ENCODE results near the gene RAB40C.

Gene RAB40C

GRCh38 chr16:649631-650030 lies 59.8 kb downstream of the RAB40C start:
- no peaks in the 10 kb centered on the region for H3K9me3 Mint-ChIP-seq
- H3K4me1 Mint-ChIP-seq: no peaks in the 10 kb centered on the region
- no peak overlapping the region for H3K27ac Mint-ChIP-seq (ENCODE audit: low read depth)
- ATAC-seq (replicated peaks; ENCODE audit: extremely low read depth, poor library complexity, severe bottlenecking): no peak
- H3K4me3 Mint-ChIP-seq: peak overlapping the region; percentile 67
- no peaks in the 10 kb centered on the region for H3K27me3 Mint-ChIP-seq
- DNase-seq (ENCODE audit: low spot score in 2 of 2): no peak
- H3K36me3 Mint-ChIP-seq (ENCODE audit: insufficient read depth): peaks cover 5% of the 10 kb centered on the region

- Mint-ChIP-seq H3K4me1 (no peaks in the 10 kb centered on the region), H3K27ac (ENCODE audit: low read depth) (no peak overlapping the region), H3K36me3 (ENCODE audit: insufficient read depth) (peaks cover 5% of the 10 kb centered on the region), H3K9me3 (no peaks in the 10 kb centered on the region), H3K27me3 (no peaks in the 10 kb centered on the region), H3K4me3 (peak overlapping the region; percentile 48)
- DNase-seq (ENCODE audit: low spot score in 2 of 2) (no peak), ATAC-seq (replicated peaks; ENCODE audit: extremely low read depth, poor library complexity, severe bottlenecking) (no peak)
Observed at GRCh38 chr16:651844-652243, 62.0 kb downstream of the RAB40C start.

GRCh38 chr16:652454-653305 lies 62.8 kb downstream of the RAB40C start:
- Mint-ChIP-seq H3K4me1 (no peaks in the 10 kb centered on the region), H3K27ac (ENCODE audit: low read depth) (no peak overlapping the region), H3K36me3 (ENCODE audit: insufficient read depth) (peaks cover 5% of the 10 kb centered on the region), H3K27me3 (no peaks in the 10 kb centered on the region), H3K4me3 (no peak overlapping the region), H3K9me3 (no peaks in the 10 kb centered on the region)
- ATAC-seq (replicated peaks; ENCODE audit: extremely low read depth, poor library complexity, severe bottlenecking) (no peak), DNase-seq (ENCODE audit: low spot score in 2 of 2) (no peak)

- no peak for ATAC-seq (replicated peaks; ENCODE audit: extremely low read depth, poor library complexity, severe bottlenecking)
- H3K27me3 Mint-ChIP-seq: no peaks in the 10 kb centered on the region
Observed at GRCh38 chr16:654034-654433, 64.2 kb downstream of the RAB40C start.

GRCh38 chr16:657487-657886 lies 67.6 kb downstream of the RAB40C start:
- Mint-ChIP-seq H3K36me3 (ENCODE audit: insufficient read depth) (peaks cover 3% of the 10 kb centered on the region), H3K27ac (ENCODE audit: low read depth) (no peak overlapping the region), H3K4me3 (no peak overlapping the region), H3K9me3 (no peaks in the 10 kb centered on the region), H3K27me3 (no peaks in the 10 kb centered on the region), H3K4me1 (peaks cover 5% of the 10 kb centered on the region)
- ATAC-seq (replicated peaks; ENCODE audit: extremely low read depth, poor library complexity, severe bottlenecking) (no peak), DNase-seq (ENCODE audit: low spot score in 2 of 2) (no peak)

More at GRCh38 chr16:654034-654433, 64.2 kb downstream of the RAB40C start:
- Mint-ChIP-seq H3K36me3 (ENCODE audit: insufficient read depth) (peaks cover 5% of the 10 kb centered on the region), H3K9me3 (no peaks in the 10 kb centered on the region), H3K27ac (ENCODE audit: low read depth) (no peak overlapping the region), H3K4me1 (no peaks in the 10 kb centered on the region), H3K4me3 (no peak overlapping the region)
- no peak for DNase-seq (ENCODE audit: low spot score in 2 of 2)

GRCh38 chr16:658679-659571 lies 69.1 kb downstream of the RAB40C start:
- no peaks in the 10 kb centered on the region for H3K9me3 Mint-ChIP-seq
- no peak overlapping the region for H3K27ac Mint-ChIP-seq (ENCODE audit: low read depth)
- peaks cover 2% of the 10 kb centered on the region for H3K36me3 Mint-ChIP-seq (ENCODE audit: insufficient read depth)
- DNase-seq (ENCODE audit: low spot score in 2 of 2) (no peak), ATAC-seq (replicated peaks; ENCODE audit: extremely low read depth, poor library complexity, severe bottlenecking) (no peak)
- H3K27me3 Mint-ChIP-seq: no peaks in the 10 kb centered on the region
- peaks cover 5% of the 10 kb centered on the region for H3K4me1 Mint-ChIP-seq
- no peak overlapping the region for H3K4me3 Mint-ChIP-seq

- H3K9me3 Mint-ChIP-seq: no peaks in the 10 kb centered on the region
- DNase-seq (ENCODE audit: low spot score in 2 of 2): no peak
- no peak overlapping the region for H3K27ac Mint-ChIP-seq (ENCODE audit: low read depth)
- peaks cover 2% of the 10 kb centered on the region for H3K36me3 Mint-ChIP-seq (ENCODE audit: insufficient read depth)
- no peak for ATAC-seq (replicated peaks; ENCODE audit: extremely low read depth, poor library complexity, severe bottlenecking)
- peaks cover 5% of the 10 kb centered on the region for H3K4me1 Mint-ChIP-seq
- no peaks in the 10 kb centered on the region for H3K27me3 Mint-ChIP-seq
- no peak overlapping the region for H3K4me3 Mint-ChIP-seq
Observed at GRCh38 chr16:659618-660017, 69.8 kb downstream of the RAB40C start.

GRCh38 chr16:660132-660458 lies 70.2 kb downstream of the RAB40C start:
- H3K4me1 Mint-ChIP-seq: peaks cover 5% of the 10 kb centered on the region
- no peaks in the 10 kb centered on the region for H3K9me3 Mint-ChIP-seq
- H3K4me3 Mint-ChIP-seq: no peak overlapping the region
- no peak for ATAC-seq (replicated peaks; ENCODE audit: extremely low read depth, poor library complexity, severe bottlenecking)
- H3K27ac Mint-ChIP-seq (ENCODE audit: low read depth): no peak overlapping the region
- peaks cover 2% of the 10 kb centered on the region for H3K36me3 Mint-ChIP-seq (ENCODE audit: insufficient read depth)
- DNase-seq (ENCODE audit: low spot score in 2 of 2): no peak
- H3K27me3 Mint-ChIP-seq: no peaks in the 10 kb centered on the region

GRCh38 chr16:660459-661183 lies 70.8 kb downstream of the RAB40C start:
- Mint-ChIP-seq H3K4me1 (peaks cover 5% of the 10 kb centered on the region), H3K27me3 (no peaks in the 10 kb centered on the region), H3K27ac (ENCODE audit: low read depth) (no peak overlapping the region), H3K36me3 (ENCODE audit: insufficient read depth) (peaks cover 2% of the 10 kb centered on the region), H3K4me3 (no peak overlapping the region), H3K9me3 (no peaks in the 10 kb centered on the region)
- peak; percentile 69 for ATAC-seq (replicated peaks; ENCODE audit: extremely low read depth, poor library complexity, severe bottlenecking)
- no peak for DNase-seq (ENCODE audit: low spot score in 2 of 2)

GRCh38 chr16:661184-661821 lies 71.4 kb downstream of the RAB40C start:
- no peaks in the 10 kb centered on the region for H3K27me3 Mint-ChIP-seq
- H3K27ac Mint-ChIP-seq (ENCODE audit: low read depth): no peak overlapping the region
- H3K9me3 Mint-ChIP-seq: no peaks in the 10 kb centered on the region
- ATAC-seq (replicated peaks; ENCODE audit: extremely low read depth, poor library complexity, severe bottlenecking) (no peak), DNase-seq (ENCODE audit: low spot score in 2 of 2) (no peak)
- H3K4me1 Mint-ChIP-seq: peaks cover 5% of the 10 kb centered on the region
- H3K36me3 Mint-ChIP-seq (ENCODE audit: insufficient read depth): peaks cover 2% of the 10 kb centered on the region
- no peak overlapping the region for H3K4me3 Mint-ChIP-seq

GRCh38 chr16:662095-662494 lies 72.2 kb downstream of the RAB40C start:
- Mint-ChIP-seq H3K4me1 (peaks cover 5% of the 10 kb centered on the region), H3K27ac (ENCODE audit: low read depth) (no peak overlapping the region), H3K36me3 (ENCODE audit: insufficient read depth) (peaks cover 2% of the 10 kb centered on the region), H3K9me3 (no peaks in the 10 kb centered on the region), H3K4me3 (no peak overlapping the region), H3K27me3 (no peaks in the 10 kb centered on the region)
- DNase-seq (ENCODE audit: low spot score in 2 of 2) (no peak), ATAC-seq (replicated peaks; ENCODE audit: extremely low read depth, poor library complexity, severe bottlenecking) (no peak)

GRCh38 chr16:662597-662996 lies 72.7 kb downstream of the RAB40C start:
- Mint-ChIP-seq H3K36me3 (ENCODE audit: insufficient read depth) (peaks cover 2% of the 10 kb centered on the region), H3K27me3 (no peaks in the 10 kb centered on the region), H3K4me3 (no peak overlapping the region), H3K9me3 (no peaks in the 10 kb centered on the region), H3K4me1 (peaks cover 5% of the 10 kb centered on the region), H3K27ac (ENCODE audit: low read depth) (no peak overlapping the region)
- ATAC-seq (replicated peaks; ENCODE audit: extremely low read depth, poor library complexity, severe bottlenecking): no peak
- no peak for DNase-seq (ENCODE audit: low spot score in 2 of 2)
